Activated CD4-positive, alpha-beta T cell treated with anti-CD3 and anti-CD28 coated beads, Interleukin-10, Interleukin-2, amounts not matched to agents 100 ng/mL and 50 ng/mL, durations not matched to agents 16 hours and 8 hours (primary cell): ENCODE results near the gene OSBPL10.
"Not testable (repeated sequence)": the region's sequence is repeated elsewhere in the genome, so short reads cannot be mapped to it uniquely, and the experiment has no call there.

Experiments
- DNase-seq: peaks from one replicate; pipeline ENCODE4 v3.0.0-alpha.2; 2020

Gene OSBPL10

DNA sequence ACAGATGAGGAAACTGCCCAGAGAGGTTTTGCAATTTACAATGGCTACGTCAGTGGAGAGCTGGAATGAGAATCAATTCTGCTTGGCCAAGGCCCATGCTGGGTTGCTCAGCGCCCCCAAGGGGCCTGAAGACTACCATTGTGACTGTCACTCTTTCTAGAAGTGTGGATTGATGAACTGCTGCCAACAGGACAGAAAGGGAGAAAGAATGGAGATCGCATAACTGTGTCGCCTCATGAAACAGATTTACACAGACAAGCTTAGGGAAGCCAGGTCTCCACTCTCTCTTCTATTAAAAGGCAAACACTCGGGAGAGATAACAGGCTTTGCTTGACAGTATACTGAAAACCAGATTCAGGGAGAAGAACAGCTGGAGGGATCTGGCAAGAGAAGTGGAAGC, 288.3 kb downstream of the OSBPL10 start:
- DNase-seq = no peak

DNA sequence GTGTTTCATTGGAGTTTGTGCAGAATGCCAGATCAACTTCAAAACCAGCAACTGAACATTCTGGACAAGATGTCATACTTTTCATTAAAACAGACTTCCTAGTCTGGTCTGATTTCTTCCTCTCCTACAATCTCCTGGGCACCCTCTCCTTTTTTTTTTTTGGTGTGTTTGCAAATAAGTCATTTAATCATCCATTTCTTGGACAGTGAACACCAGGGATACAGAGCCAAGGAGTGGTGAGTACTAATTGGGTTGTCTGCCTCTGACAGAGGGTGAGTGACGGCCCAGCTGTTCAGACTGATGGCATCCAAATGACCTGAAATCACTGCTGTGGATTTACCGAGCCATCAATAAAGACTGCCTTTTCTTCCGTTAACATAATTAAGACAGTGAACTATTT, 290.3 kb downstream of the OSBPL10 start:
- no peak for DNase-seq

GRCh38 chr3:31689523-31689922, 291.5 kb downstream of the OSBPL10 start:
- DNase-seq = not testable (repeated sequence)

DNA sequence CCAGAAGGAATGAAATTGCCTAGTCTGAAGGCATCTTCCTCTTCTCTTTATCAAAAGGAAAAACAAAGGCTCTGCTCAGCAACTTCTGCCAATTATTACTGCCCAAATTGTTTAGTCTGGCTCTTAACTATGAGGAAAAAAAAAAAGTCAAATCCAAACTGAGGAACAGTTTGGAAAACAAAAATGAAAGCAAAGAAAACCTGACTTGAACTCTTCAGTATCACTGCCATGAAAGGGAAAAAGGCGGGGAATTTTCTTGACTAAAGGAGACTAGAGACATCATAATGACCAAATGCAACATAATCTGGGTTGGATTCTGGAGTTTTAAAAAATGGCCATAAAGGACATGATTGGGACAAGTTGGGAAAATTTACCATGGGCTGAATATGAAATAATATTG, 292.1 kb downstream of the OSBPL10 start:
- DNase-seq = no peak

DNA sequence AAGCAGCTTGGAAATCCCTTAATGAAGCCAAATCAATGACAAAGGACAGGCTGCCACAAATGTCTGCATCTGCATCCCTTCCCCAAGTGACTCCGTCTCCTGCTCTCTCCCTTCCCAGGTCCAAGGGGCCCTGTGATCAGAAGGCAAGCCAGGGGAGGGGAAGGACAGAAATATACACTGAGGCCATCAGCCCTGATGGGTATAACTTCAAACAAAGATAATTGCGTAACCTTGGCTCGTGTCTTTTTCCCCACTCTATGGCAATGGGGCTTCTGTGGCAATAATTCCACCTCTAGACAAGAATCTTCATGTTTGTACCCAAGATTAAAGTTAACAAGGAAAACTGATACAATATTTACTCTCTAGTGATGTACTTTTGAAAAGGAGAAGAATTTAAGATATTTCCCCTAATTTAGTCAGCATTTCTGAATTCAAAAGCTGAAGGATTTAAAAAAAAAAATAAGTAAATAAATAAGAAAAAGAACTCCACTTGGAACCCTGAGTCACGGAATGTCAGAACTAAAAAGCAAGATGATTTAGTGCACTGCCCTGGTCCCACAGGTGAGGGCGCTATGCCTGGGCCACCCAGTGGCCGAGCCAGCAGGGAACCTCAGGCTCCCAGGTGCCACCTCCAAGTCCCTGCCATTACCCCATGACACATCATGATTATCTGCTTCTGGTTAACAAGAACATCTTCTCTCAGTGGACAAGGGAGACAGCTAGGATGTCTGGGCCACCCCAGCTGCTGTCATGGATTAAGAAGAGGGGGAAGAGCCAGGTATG, 293.9 kb downstream of the OSBPL10 start:
- DNase-seq = no peak

- DNase-seq = no peak
These were observed 300.8 kb downstream of the OSBPL10 start for GRCh38 chr3:31680072-31680870.

DNA sequence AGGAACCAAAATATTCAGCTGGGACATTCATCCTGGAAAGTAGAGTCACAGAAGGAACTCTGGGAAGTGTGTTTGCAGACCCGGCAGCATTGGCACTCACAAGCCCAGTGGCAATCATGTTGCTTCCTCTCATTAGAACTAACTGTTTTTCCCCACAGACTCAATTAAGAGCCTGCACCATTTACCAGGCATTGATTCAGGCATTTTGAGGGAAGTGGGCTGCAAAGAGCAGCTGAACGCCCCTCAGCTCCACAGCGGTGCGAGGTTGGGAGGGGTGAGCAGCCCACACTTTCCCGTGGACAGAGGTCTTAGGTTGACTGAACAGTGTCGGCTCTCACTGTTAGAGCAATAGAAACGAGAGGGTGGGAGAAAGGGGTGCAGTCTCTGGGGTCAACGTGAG, 304.5 kb downstream of the OSBPL10 start:
- no peak for DNase-seq

DNA sequence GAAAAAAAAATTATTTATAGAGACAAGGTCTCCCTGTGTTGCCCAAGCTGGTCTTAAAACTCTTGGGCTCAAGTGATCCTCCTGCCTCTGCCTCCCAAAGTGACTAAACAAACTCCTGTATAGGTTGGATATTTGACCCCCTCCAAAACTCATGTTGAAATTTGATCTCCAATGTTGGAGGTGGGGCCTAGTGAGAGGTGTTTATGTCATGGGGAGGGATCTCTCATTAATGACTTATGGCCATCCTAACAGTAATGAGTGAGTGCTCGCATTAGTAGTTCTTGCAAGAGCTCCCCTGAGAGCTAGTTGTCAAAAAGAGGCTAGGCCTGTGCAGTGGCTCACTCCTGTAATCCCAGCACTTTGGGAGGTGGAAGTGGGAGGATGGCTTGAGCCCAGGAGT, 307.1 kb downstream of the OSBPL10 start:
- DNase-seq = no peak

GRCh38 chr3:31671976-31672375, 309.1 kb downstream of the OSBPL10 start:
- DNase-seq = no peak

- no peak for DNase-seq
These were observed 309.6 kb downstream of the OSBPL10 start for GRCh38 chr3:31671451-31671850.

GRCh38 chr3:31670722-31671121, 310.3 kb downstream of the OSBPL10 start:
- no peak for DNase-seq

GRCh38 chr3:31670136-31670535, 310.9 kb downstream of the OSBPL10 start:
- DNase-seq = no peak

- DNase-seq = peak; percentile 18
These were observed 312.8 kb downstream of the OSBPL10 start for GRCh38 chr3:31668242-31668641.

DNA sequence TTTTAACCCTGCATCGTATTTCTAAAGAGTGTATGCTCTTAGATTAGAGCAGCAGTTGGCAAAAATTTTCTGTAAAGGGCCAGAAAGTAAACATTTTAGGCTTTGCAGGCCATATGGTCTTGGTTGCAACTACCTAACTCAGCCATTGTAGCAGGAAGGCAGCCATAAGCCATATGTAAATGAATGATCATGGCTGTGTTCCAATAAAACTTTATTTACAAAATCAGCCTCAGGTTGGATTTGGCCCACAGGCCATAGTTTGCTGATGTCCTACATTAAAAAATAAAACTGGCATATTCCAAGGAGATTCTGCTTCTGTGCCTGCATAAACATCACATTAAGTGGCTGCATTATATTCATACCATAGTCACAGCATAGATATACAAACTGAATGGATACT, 313.5 kb downstream of the OSBPL10 start:
- no peak for DNase-seq

DNA sequence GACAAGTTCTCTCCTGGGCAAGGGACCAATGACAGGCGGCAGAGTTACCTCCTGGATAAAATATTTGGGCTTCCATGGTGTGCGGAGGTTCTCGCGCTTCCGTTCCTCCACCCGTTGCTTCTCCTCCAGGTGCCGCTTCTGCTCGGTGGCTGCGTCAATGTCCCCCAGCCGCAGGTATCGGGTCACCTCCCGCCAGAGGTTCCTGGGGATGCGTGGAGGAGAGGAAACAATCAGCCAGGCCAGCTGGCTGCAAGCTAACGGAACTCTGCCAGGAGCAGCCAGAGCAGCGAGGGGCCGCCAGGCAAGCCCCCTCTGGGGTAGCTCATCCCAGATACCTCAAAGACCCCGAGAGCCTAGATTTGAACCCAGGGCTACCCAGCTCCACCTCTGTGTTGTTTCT, 317.0 kb downstream of the OSBPL10 start:
- no peak for DNase-seq

GRCh38 chr3:31661993-31662670, 318.9 kb downstream of the OSBPL10 start:
- no peak for DNase-seq

- no peak for DNase-seq
These were observed 319.8 kb downstream of the OSBPL10 start for GRCh38 chr3:31661286-31661685.

GRCh38 chr3:31659246-31659645, 321.8 kb downstream of the OSBPL10 start:
- DNase-seq = no peak

DNA sequence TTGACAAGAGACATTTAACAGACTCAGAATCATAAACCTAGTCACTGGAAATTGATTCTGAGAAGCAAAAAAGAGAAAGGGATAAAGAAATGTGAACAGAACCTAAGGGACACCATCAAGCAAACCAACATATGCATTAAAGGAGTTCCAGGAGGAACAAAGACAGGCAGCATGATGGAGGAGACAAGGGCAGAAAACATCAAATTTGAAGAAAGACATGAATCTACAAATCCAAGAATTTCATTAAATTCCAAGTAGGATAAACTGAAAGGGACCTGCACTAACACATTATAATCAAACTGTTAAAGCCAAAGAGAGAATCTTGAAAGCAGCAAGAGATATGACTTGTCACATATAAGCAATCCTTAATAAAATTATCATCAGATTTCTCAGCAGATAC, 326.1 kb downstream of the OSBPL10 start:
- DNase-seq = no peak

GRCh38 chr3:31653464-31653863, 327.6 kb downstream of the OSBPL10 start:
- DNase-seq = no peak

DNA sequence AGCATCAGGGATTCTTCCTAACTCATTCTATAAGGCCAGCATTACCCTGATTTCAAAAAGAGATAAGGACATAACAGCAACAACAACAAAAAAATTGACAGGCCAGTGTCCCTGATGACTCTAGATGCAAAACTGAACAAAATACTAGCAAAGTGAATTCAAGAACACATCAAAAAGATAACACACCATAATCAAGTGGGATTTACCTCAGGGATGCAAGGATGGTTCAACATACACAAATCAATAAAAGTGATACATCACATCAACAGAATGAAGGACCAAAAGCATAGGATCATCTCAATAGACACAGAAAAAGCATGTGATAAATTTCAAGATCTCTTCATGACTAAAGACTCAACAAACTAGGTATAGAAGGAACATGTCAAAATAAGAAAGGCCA, 328.8 kb downstream of the OSBPL10 start:
- no peak for DNase-seq

GRCh38 chr3:31648286-31648968, 332.6 kb downstream of the OSBPL10 start:
- no peak for DNase-seq

- peak; percentile 20 for DNase-seq
These were observed 335.8 kb downstream of the OSBPL10 start for GRCh38 chr3:31645256-31645655.
